Tibial nerve (tissue), 4 donors: Measurements from ENCODE around the gene LTO1. TPM values are rescaled to one million over a fixed set of nuclear protein-coding genes. Genes with fewer than 3 reads are reported as not detected.

Experiments
- DNase-seq, 2 donors: peaks; one replicate each; pipeline ENCODE4 v3.0.0-alpha.2; 2019; ENCODE audit warnings: low spot score in 2 of 2
- H3K27ac ChIP-seq, 4 donors: fragments of 200-600 bp; sonication (generic) in 3 of 4; one replicate each; pipeline ENCODE4 v1.5.1; 2017 to 2019; ENCODE audit warnings: mild to moderate bottlenecking in 1 of 4
- H3K27me3 ChIP-seq, 2 donors: fragments of 200-600 bp; sonication (generic) in 1 of 2; one replicate each; pipeline versions ENCODE4 v1.5.1 to v1.6.0; 2017 to 2019
- H3K36me3 ChIP-seq, 3 donors: fragments of 200-600 bp; sonication (generic); one replicate each; pipeline ENCODE4 v1.5.1; 2018 to 2019
- H3K4me1 ChIP-seq, 4 donors: fragments of 200-600 bp; sonication (generic) in 3 of 4; one replicate each; pipeline ENCODE4 v1.5.1; 2017 to 2019
- H3K4me3 ChIP-seq, 4 donors: fragments of 200-600 bp; sonication (generic) in 3 of 4; one replicate each; pipeline ENCODE4 v1.5.1; 2017 to 2019; ENCODE audit warnings: mild to moderate bottlenecking in 1 of 4, moderate library complexity in 1 of 4
- H3K9me3 ChIP-seq, 4 donors: fragments of 200-600 bp; sonication (generic) in 3 of 4; one replicate each; pipeline ENCODE4 v1.5.1; 2017 to 2019
- EP300 ChIP-seq, 2 donors: sonication (generic); formaldehyde crosslinking; IDR thresholded peaks; one replicate each; pipeline ENCODE4 v1.6.1; 2017; ENCODE audit warnings: antibody characterized with exemption in 2 of 2, mild to moderate bottlenecking in 1 of 2
- POLR2A ChIP-seq, 2 donors: fragments of 450-650 bp; IDR thresholded peaks; one replicate each; pipeline ENCODE4 v1.6.1; 2017; ENCODE audit warnings: antibody characterized with exemption in 2 of 2, mild to moderate bottlenecking in 2 of 2, moderate library complexity in 2 of 2
- WGBS, 2 donors: methylation state at CpG; one replicate each; pipeline ENCODE4 v1.1.5; 2018; 5-methylcytosine and 5-hydroxymethylcytosine counted together
- total RNA-seq, 4 donors: library from RNA; depleted of rRNA; stranded (reverse); fragments of >200 nt; gene quantifications; one replicate each; pipeline ENCODE4 v1.1.0, GENCODE V29; 2016
- TF ChIP-seq, protein P1 (sequence below), 5 experiments: fragments of 200-600 bp in 3 of 5; fragments of 450-650 bp in 2 of 5; sonication (generic) in 3 of 5; IDR thresholded peaks; one replicate each; pipeline ENCODE4 v1.5.1; 2016 to 2019; ENCODE audit warnings: antibody characterized with exemption in 5 of 5, mild to moderate bottlenecking in 3 of 5, moderate library complexity in 2 of 5

LTO1 gene
- total RNA-seq, 4 donors from 2014 or later: 22.5 to 29.9 (median 23.1) TPM

DNA sequence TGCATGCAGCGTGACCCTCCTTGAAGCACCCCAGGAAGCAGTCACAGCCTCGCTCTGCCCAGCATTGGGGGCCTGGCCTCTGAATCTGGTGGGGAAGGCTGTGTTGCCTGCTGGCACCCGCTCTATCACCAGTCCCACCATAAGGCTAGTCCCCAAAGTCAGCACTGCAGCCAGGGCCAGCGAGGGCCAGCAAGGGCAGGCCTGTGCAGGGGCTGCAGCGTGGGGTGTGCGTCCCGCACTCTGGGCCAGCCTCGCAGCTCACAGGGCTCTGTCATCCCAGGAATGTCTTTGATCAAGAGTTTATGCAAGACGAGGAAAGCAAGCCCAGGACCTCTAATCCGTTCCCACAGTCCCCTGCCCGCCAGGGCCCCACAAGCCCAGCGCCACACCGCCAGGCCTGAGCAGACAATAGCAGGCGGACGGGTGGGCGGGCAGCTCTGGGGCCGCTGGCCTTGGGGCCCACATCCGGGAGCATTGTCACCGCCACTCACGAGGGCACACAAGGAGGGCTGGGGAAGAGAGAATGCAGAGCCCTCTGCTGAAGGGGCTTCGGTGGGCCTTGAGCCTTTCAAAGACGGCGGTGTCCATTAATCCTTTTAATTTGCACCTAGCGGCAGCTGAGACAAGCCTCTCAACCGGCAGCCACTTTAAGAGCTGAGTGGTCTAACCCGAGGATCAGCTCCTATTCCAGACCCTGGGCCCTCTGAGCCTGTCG, 17.1 kb downstream of the LTO1 start:
- TF ChIP-seq EP300 (IDR thresholded peaks at IDR 0.05): no peak
- TF ChIP-seq, protein P1, sequence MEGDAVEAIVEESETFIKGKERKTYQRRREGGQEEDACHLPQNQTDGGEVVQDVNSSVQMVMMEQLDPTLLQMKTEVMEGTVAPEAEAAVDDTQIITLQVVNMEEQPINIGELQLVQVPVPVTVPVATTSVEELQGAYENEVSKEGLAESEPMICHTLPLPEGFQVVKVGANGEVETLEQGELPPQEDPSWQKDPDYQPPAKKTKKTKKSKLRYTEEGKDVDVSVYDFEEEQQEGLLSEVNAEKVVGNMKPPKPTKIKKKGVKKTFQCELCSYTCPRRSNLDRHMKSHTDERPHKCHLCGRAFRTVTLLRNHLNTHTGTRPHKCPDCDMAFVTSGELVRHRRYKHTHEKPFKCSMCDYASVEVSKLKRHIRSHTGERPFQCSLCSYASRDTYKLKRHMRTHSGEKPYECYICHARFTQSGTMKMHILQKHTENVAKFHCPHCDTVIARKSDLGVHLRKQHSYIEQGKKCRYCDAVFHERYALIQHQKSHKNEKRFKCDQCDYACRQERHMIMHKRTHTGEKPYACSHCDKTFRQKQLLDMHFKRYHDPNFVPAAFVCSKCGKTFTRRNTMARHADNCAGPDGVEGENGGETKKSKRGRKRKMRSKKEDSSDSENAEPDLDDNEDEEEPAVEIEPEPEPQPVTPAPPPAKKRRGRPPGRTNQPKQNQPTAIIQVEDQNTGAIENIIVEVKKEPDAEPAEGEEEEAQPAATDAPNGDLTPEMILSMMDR (IDR thresholded peaks at IDR 0.05): no peak
- no peak for TF ChIP-seq POLR2A (IDR thresholded peaks at IDR 0.05)
- DNase-seq: no peak
- H3K4me3 ChIP-seq: no peak overlapping the region
- H3K9me3 ChIP-seq: no peaks in the 10 kb centered on the region
- H3K36me3 ChIP-seq: peaks cover 0 to 40% (median 0%) of the 10 kb centered on the region in 3 donors
- 32 to 36% methylated on average over 8 to 14 of the region's 27 CpGs for WGBS, 2 donors
- H3K4me1 ChIP-seq: peaks cover 0 to 14% (median 3%) of the 10 kb centered on the region in 4 donors
- no peaks in the 10 kb centered on the region for H3K27me3 ChIP-seq
- peak overlapping the region in 2 of 4 donors; percentile 50 to 58 for H3K27ac ChIP-seq

DNA sequence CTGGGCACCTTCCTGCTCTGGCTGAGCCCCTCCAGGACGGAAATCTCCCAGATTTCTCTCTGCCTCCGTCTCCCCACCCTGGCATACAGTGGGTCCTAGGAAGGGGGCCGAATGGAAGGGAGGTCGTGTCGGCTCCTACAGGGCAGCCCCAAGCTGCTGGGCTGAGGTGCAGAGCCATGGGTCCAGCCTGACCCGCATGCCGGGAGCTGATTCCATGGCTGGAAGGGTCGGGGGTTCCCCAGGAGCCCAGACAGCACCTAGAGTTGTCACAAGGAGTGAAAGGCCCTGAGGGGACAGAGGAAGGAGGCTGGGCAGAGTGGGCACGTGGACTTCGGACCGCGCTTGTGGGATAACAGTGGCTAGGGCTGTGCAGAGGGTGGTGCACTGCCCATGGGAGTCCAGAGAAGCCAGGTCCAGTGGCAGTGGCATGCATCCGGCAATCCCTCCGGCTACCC, 17.7 kb downstream of the LTO1 start:
- DNase-seq: no peak
- Histone ChIP-seq H3K36me3 (peaks cover 0 to 40% (median 0%) of the 10 kb centered on the region in 3 donors), H3K4me1 (peaks cover 0 to 14% (median 3%) of the 10 kb centered on the region in 4 donors), H3K27me3 (no peaks in the 10 kb centered on the region), H3K4me3 (no peak overlapping the region), H3K9me3 (no peaks in the 10 kb centered on the region), H3K27ac (peak overlapping the region in 2 of 4 donors; percentile 50 to 58)
- WGBS, 2 donors: 79 to 81% methylated on average over 14 of the region's 14 CpGs
- TF ChIP-seq POLR2A (IDR thresholded peaks at IDR 0.05) (no peak), EP300 (IDR thresholded peaks at IDR 0.05) (no peak)
- TF ChIP-seq, protein P1 (IDR thresholded peaks at IDR 0.05): no peak

DNA sequence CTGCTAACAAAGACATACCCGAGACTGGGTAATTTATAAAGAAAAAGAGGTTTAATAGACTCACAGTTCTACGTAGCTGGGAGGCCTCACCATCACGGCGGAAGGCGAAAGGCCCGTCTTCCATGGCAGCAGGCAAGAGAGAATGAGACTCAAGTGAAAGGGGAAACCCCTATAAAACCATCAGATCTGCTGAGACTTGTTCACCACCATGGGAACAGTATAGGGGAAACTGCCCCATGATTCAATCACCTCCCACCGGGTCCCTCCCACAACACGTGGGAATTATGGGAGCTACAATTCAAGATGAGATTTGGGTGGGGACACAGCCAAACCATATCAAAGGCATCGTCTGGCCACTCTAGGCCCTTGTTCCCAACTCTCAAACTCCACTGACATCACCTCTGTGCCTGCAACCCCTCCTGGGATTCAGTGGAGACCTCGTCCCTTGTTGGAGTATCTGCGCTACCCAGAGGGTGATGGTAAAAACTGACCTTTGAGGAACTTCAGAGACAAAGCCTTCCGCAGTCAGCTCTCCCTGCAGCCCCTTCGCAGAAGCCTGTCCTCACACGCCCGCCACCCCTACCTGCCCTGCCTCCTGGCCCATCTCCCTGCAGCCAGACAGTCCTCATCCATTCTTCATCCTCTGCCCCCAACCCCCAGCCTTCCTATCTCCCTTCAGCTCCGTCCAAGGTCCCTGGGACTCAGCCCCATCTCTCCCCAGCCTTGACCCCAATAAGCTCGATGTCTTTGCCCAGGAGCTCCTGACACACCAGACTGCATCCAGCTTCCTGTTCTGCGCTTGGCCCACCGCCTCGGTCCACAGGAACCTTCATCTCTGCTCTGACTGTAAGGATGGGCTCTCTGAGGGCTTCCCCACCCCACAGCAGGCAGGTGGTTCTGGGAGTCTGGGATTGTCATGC, 18.4 kb downstream of the LTO1 start:
- Histone ChIP-seq H3K9me3 (no peaks in the 10 kb centered on the region), H3K4me1 (peaks cover 0 to 14% (median 3%) of the 10 kb centered on the region in 4 donors), H3K27ac (peak overlapping the region in 1 of 4 donors; percentile 58), H3K36me3 (peaks cover 0 to 41% (median 0%) of the 10 kb centered on the region in 3 donors), H3K4me3 (no peak overlapping the region), H3K27me3 (no peaks in the 10 kb centered on the region)
- 81 to 86% methylated on average over 20 of the region's 20 CpGs for WGBS, 2 donors
- DNase-seq: no peak
- TF ChIP-seq, protein P1 (IDR thresholded peaks at IDR 0.05): no peak
- TF ChIP-seq EP300 (IDR thresholded peaks at IDR 0.05): no peak
- TF ChIP-seq POLR2A (IDR thresholded peaks at IDR 0.05): no peak

DNA sequence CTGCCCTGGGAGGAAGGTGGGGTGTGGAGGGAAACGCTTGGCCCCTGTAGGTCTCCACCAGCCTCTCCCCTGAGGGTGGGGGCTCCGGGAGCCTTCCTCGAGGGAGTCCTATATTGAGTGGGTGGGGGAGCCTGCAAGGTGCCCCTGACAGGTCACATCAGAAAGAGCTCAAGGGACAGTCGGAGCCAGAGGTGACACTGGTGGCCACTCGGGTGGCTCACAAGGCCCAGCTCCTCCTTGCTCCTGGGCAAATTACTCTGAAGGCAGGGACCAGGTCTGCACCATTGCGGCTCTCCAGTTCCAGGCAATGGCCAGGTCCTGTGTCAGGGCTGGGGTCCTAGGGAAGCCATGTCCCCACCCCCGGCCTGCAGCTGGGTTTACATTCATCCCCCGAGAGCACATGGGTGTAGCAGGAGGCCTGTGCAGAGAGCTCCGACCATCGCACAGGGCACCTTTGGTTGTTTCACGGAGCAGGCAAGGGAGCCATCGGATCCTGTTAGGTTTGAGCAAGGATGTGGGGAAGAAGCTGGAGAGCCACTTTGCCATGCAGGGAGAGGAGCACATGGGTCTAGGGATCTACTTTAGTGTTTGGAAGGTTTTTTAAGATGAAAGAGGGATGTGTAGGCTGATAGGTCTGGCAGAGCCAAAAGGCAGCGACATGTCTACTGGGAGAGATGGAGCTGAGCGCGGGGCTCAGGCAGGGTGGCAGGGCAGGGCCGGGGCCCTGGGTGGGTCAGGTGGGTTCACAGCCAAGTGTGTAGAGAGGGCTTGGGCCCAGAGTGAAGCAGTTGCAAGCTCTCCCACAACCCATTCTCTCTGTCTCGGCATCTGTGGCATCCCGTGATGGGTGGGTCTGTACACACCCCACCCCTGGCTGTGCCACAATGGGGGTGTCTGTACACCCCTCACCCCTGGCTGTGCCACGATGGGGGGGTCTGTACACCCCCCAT, 19.4 kb downstream of the LTO1 start:
- Histone ChIP-seq H3K4me3 (no peak overlapping the region), H3K4me1 (peaks cover 0 to 14% (median 3%) of the 10 kb centered on the region in 4 donors), H3K27me3 (no peaks in the 10 kb centered on the region), H3K36me3 (peaks cover 0 to 40% (median 0%) of the 10 kb centered on the region in 3 donors), H3K27ac (no peak overlapping the region), H3K9me3 (no peaks in the 10 kb centered on the region)
- no peak for TF ChIP-seq EP300 (IDR thresholded peaks at IDR 0.05)
- TF ChIP-seq, protein P1 (IDR thresholded peaks at IDR 0.05): no peak
- no peak for TF ChIP-seq POLR2A (IDR thresholded peaks at IDR 0.05)
- no peak for DNase-seq
- WGBS, 2 donors: 81 to 83% methylated on average over 16 to 17 of the region's 19 CpGs
